H1 (cell line): ENCODE results near the gene TUBA1A. TPM values are rescaled to one million over a fixed set of nuclear protein-coding genes. Genes with fewer than 3 reads are reported as not detected.

Experiments used
- CTCF ChIA-PET: fragments of 300-600 bp; sonication (Branson Sonifier 250); formaldehyde crosslinking; loops from one replicate; lab custom pipeline; 2021; ENCODE audit not compliant: partially characterized antibody; lab: Charles Lee
- POLR2A ChIA-PET: fragments of 300-600 bp; sonication (Branson Sonifier 250); formaldehyde crosslinking; loops from one replicate; lab custom pipeline; 2021; ENCODE audit warnings: inconsistent platforms; ENCODE audit not compliant: partially characterized antibody; lab: Charles Lee
- DNase-seq, 2 experiments: peaks; one replicate each; pipeline versions ENCODE4 v3.0.0 to v3.0.0-alpha.2; 2010 to 2022; ENCODE audit warnings: low spot score in 2 of 2, low read depth in 1 of 2, mixed read lengths in 1 of 2
- FAIRE-seq: peaks from 2 replicates; lab custom pipeline; 2011; peaks lifted over from hg19 to GRCh38; lab: Jason Lieb, UNC
- H2AFZ ChIP-seq: 2 replicates; pipeline ENCODE4 v1.8.1; 2012; ENCODE audit warnings: low read length, inconsistent platforms
- H2AK5ac ChIP-seq: 2 replicates; pipeline ENCODE4 v1.6.1; 2013; ENCODE audit warnings: low read depth, low read length
- H2BK120ac ChIP-seq: replicated peaks from 2 replicates; pipeline ENCODE3; 2013; ENCODE audit warnings: low read depth, low read length, inconsistent platforms
- H2BK12ac ChIP-seq: 2 replicates; pipeline ENCODE4 v1.6.1; 2013; ENCODE audit warnings: low read depth, low read length
- H2BK15ac ChIP-seq: 2 replicates; pipeline ENCODE4 v1.6.1; 2013; ENCODE audit warnings: low read length
- H2BK20ac ChIP-seq: 2 replicates; pipeline ENCODE4 v1.6.1; 2013; ENCODE audit warnings: low read length
- H2BK5ac ChIP-seq: 2 replicates; pipeline ENCODE4 v1.6.1; 2013; ENCODE audit warnings: low read depth, low read length
- H3K14ac ChIP-seq: 2 replicates; pipeline ENCODE4 v1.6.1; 2013; ENCODE audit warnings: inconsistent platforms; ENCODE audit not compliant: insufficient read length
- H3K18ac ChIP-seq: 2 replicates; pipeline ENCODE4 v1.6.1; 2013; ENCODE audit warnings: low read length; ENCODE audit errors: extremely low read depth
- H3K23ac ChIP-seq: 2 replicates; pipeline ENCODE4 v1.6.1; 2013; ENCODE audit warnings: inconsistent platforms; ENCODE audit not compliant: insufficient read length
- H3K23me2 ChIP-seq: 2 replicates; pipeline ENCODE4 v1.6.1; 2013; ENCODE audit warnings: low read depth, low read length
- H3K27ac ChIP-seq: 2 replicates; pipeline ENCODE4 v1.6.1; 2011; ENCODE audit warnings: low read depth, low read length, inconsistent platforms
- H3K27me3 ChIP-seq, 4 experiments: replicated peaks in 1 of 4; 1 replicate in 1 of 4; 2 replicates in 3 of 4; pipeline versions ENCODE4 v1.6.1 to v1.8.1; 2011 to 2013; ENCODE audit warnings: low read length in 3 of 4, mild to moderate bottlenecking in 3 of 4, inconsistent platforms in 2 of 4, mixed read lengths in 2 of 4, moderate library complexity in 1 of 4; ENCODE audit not compliant: control insufficient read depth in 3 of 4, insufficient read depth in 3 of 4; ENCODE audit errors: extremely low read depth in 1 of 4
- H3K36me3 ChIP-seq, 4 experiments: 2 replicates each; pipeline versions ENCODE4 v1.6.1 to v1.8.1; 2011 to 2013; ENCODE audit warnings: mild to moderate bottlenecking in 4 of 4, low read length in 3 of 4, moderate library complexity in 2 of 4, control low read depth in 1 of 4, inconsistent platforms in 1 of 4; ENCODE audit not compliant: insufficient read depth in 4 of 4, control insufficient read depth in 2 of 4
- H3K4ac ChIP-seq: replicated peaks from 2 replicates; pipeline ENCODE3; 2013; ENCODE audit warnings: low read length, low read depth, mixed read lengths, inconsistent platforms; ENCODE audit not compliant: insufficient read length
- H3K4me1 ChIP-seq, 4 experiments: replicated peaks in 1 of 4; 1 replicate in 1 of 4; 2 replicates in 3 of 4; pipeline versions ENCODE4 v1.6.1 to v1.8.1; 2011 to 2013; ENCODE audit warnings: low read length in 3 of 4, inconsistent platforms in 2 of 4, mixed read lengths in 1 of 4; ENCODE audit not compliant: insufficient read depth in 4 of 4, control insufficient read depth in 3 of 4
- H3K4me2 ChIP-seq, 2 experiments: 2 replicates each; pipeline versions ENCODE4 v1.6.1 to v1.8.1; 2011 to 2013; ENCODE audit warnings: low read depth in 2 of 2, low read length in 2 of 2, control low read depth in 1 of 2, inconsistent platforms in 1 of 2, mild to moderate bottlenecking in 1 of 2; ENCODE audit not compliant: insufficient read depth in 1 of 2
- H3K4me3 ChIP-seq, 4 experiments: fragments of 200-600, 300-600 bp in 1 of 4; sonication (generic), shearing (Covaris generic), sonication (Bioruptor Twin) in 1 of 4; 2 replicates each; pipeline versions ENCODE4 v1.5.1 to v1.8.1; 2011 to 2016; ENCODE audit warnings: low read length in 4 of 4, low read depth in 3 of 4, control low read depth in 2 of 4, inconsistent platforms in 2 of 4, mild to moderate bottlenecking in 2 of 4, mixed read lengths in 1 of 4, moderate library complexity in 1 of 4; ENCODE audit not compliant: insufficient read depth in 2 of 4; ENCODE audit errors: extremely low read depth in 1 of 4
- H3K56ac ChIP-seq: replicated peaks from 2 replicates; pipeline ENCODE3; 2013; ENCODE audit warnings: low read depth, mild to moderate bottlenecking, mixed read lengths, low read length, inconsistent platforms; ENCODE audit not compliant: insufficient read length
- H3K79me1 ChIP-seq: 2 replicates; pipeline ENCODE4 v1.6.1; 2013; ENCODE audit warnings: low read depth, low read length, control low read depth
- H3K79me2 ChIP-seq, 2 experiments: 2 replicates each; pipeline versions ENCODE4 v1.6.1 to v1.8.1; 2012 to 2013; ENCODE audit warnings: low read length in 2 of 2, mild to moderate bottlenecking in 2 of 2, inconsistent platforms in 1 of 2; ENCODE audit not compliant: insufficient read depth in 2 of 2, control insufficient read depth in 1 of 2
- H3K9ac ChIP-seq, 4 experiments: replicated peaks in 1 of 4; 1 replicate in 1 of 4; 2 replicates in 3 of 4; pipeline versions ENCODE4 v1.6.1 to v1.8.1; 2011 to 2013; ENCODE audit warnings: low read depth in 3 of 4, low read length in 3 of 4, control low read depth in 2 of 4, mild to moderate bottlenecking in 2 of 4, moderate library complexity in 2 of 4, inconsistent platforms in 1 of 4; ENCODE audit errors: extremely low read depth in 1 of 4
- H3K9me3 ChIP-seq, 2 experiments: 2 replicates each; pipeline versions ENCODE4 v1.6.1 to v1.8.1; 2012 to 2013; ENCODE audit warnings: mild to moderate bottlenecking in 2 of 2, moderate library complexity in 2 of 2, control low read depth in 1 of 2, inconsistent platforms in 1 of 2, low read depth in 1 of 2, low read length in 1 of 2, mixed read lengths in 1 of 2; ENCODE audit not compliant: insufficient read depth in 2 of 2
- H4K20me1 ChIP-seq, 2 experiments: replicated peaks in 1 of 2; 2 replicates each; pipeline versions ENCODE3 to v1.8.1; 2011 to 2013; ENCODE audit warnings: inconsistent platforms in 2 of 2, low read length in 2 of 2, mild to moderate bottlenecking in 1 of 2; ENCODE audit not compliant: insufficient read depth in 2 of 2, control insufficient read depth in 1 of 2
- H4K5ac ChIP-seq: 2 replicates; pipeline ENCODE4 v1.6.1; 2013; ENCODE audit warnings: low read length, low read depth, mixed read lengths, inconsistent platforms; ENCODE audit not compliant: insufficient read length
- H4K8ac ChIP-seq: 2 replicates; pipeline ENCODE4 v1.8.0; 2013; ENCODE audit warnings: mild to moderate bottlenecking, moderate library complexity, low read length, inconsistent platforms; ENCODE audit not compliant: insufficient read depth; ENCODE audit errors: extremely low read depth
- H4K91ac ChIP-seq: replicated peaks from 2 replicates; pipeline ENCODE3; 2013; ENCODE audit warnings: low read length, mixed read lengths, inconsistent platforms; ENCODE audit not compliant: insufficient read length
- CBX5 ChIP-seq: fragments of 300-800, 300-1000 bp; sonication (generic); IDR thresholded peaks from 2 replicates; pipeline ENCODE4 v1.7.1; 2016; ENCODE audit warnings: antibody characterized with exemption, low read length, low read depth
- CHD1 ChIP-seq: IDR thresholded peaks from 2 replicates; pipeline ENCODE4 v1.6.1; 2012; ENCODE audit warnings: low read depth, low read length, improper control_type of control experiment
- CHD2 ChIP-seq: IDR thresholded peaks from 2 replicates; pipeline ENCODE4 v1.6.1; 2012; ENCODE audit warnings: low read length, improper control_type of control experiment
- EGR1 ChIP-seq: IDR thresholded peaks from 2 replicates; pipeline ENCODE4 v1.6.1; 2011; ENCODE audit warnings: low read depth, low read length, borderline replicate concordance
- KDM1A ChIP-seq: fragments of 200-600, 300-600 bp; sonication (generic); IDR thresholded peaks from 2 replicates; pipeline ENCODE4 v1.7.1; 2016; ENCODE audit warnings: mild to moderate bottlenecking, low read length, borderline replicate concordance
- RBBP5 ChIP-seq: IDR thresholded peaks from 2 replicates; pipeline ENCODE4 v1.7.1; 2012; ENCODE audit warnings: low read depth, mild to moderate bottlenecking, inconsistent platforms, low read length, moderate library complexity, borderline replicate concordance
- SP1 ChIP-seq: IDR thresholded peaks from 2 replicates; pipeline ENCODE4 v1.6.1; 2011; ENCODE audit warnings: low read depth, low read length
- ZNF274 ChIP-seq: IDR thresholded peaks from 2 replicates; pipeline ENCODE4 v1.7.0; 2012; ENCODE audit warnings: low read length, borderline replicate concordance; ENCODE audit errors: extremely low read depth
- WGBS, 2 experiments: shearing (Covaris generic) in 1 of 2; methylation state at CpG; one replicate each; pipeline versions ENCODE4 v1.1.6 to v1.1.7; 2013 to 2015; ENCODE audit warnings: low lambda C conversion rate in 2 of 2, mixed read lengths in 2 of 2, inconsistent platforms in 1 of 2, low coverage in 1 of 2, missing lambda C conversion rate in 1 of 2; ENCODE audit not compliant: insufficient replicate concordance in 2 of 2, insufficient coverage in 1 of 2, insufficient read length in 1 of 2; ENCODE audit errors: extremely low coverage in 1 of 2, missing lambda C conversion rate in 1 of 2; 5-methylcytosine and 5-hydroxymethylcytosine counted together
- polyA plus RNA-seq, 7 experiments: library from polyadenylated mRNA; depleted of rRNA in 3 of 7; stranded (reverse) in 5 of 7; unstranded in 2 of 7; fragments of >200 nt in 5 of 7; fragments of 200-250 nt in 2 of 7; gene quantifications; 1 replicate in 5 of 7; 2 replicates in 1 of 7; 4 replicates in 1 of 7; pipeline versions ENCODE4 v1.2.1 to v1.2.3, GENCODE V29; 2011 to 2013; ENCODE audit warnings: missing spikeins in 2 of 7, mixed read lengths in 2 of 7
- total RNA-seq: library from RNA; stranded (reverse); fragmentation: NEBNext Ultra II Directional; extraction: Animal tissue kit (Norgen Biotek cat#: 25700); gene quantifications from 2 replicates; pipeline ENCODE4 v1.2.1, GENCODE V29; 2021

TUBA1A gene
- total and polyA plus RNA-seq, 2 of the 8 experiments (the other 6 are each of a cell fraction or from before 2014, with no cell fraction given) = 283 to 1,018 TPM

DNA sequence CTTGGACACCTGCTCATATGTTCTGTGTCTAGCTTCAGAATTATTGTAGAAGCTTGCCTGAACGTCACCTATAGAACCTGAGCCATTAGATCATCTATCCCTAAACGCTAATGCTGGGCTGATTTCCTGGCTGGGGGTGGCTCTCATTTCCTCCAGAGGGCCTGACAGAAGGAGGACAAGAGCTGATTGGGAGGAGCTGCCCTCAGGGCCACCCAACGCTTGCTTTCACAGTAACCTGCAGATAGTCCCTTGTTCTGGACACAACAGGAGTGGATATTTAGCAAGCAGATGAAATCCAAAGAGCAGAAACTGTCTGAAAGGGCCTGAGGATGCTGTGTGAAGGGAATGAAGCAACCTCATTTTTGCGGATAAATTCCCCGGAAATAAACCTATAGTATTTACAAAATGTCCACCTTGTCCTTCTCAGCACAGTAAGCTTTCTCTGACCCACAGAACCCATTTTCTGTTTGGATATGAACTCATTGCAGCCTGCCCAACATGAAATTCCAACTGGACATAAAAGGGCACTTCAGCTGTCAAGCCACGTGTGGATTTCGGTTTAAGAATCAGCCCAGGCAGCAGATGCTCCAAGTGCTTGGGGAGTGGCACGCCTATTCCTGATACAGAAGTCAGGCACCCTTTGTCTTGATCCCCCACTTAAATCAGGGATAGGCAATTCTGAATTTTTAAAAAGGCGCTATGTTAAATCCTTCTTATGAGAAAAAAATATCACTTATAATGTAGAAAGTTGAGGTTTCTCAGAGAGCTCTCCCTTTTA lies 43.2 kb upstream of the TUBA1A start:
- ChIA-PET POLR2A (interaction anchor here (0.6 to 2.4 kb wide), 6 partner anchors 9 to 347 kb away, joined by 3 to 17 read pairs (median 5); partner anchors contain the start of genes TUBA1B and TUBA1C), CTCF (interaction anchor here (0.8 to 3.8 kb wide), 12 partner anchors 8 to 168 kb away, joined by 3 to 34 read pairs (median 3); partner anchors contain the start of genes PRPH and TUBA1B)
- Histone ChIP-seq H4K8ac (no peak overlapping the region), H3K4me2 (no peak overlapping the region; a peak in 1 of 4 replicates), H3K36me3 (no peaks in the 10 kb centered on the region), H2AFZ (0 out of 2 replicates have a peak overlapping the region, but pooled peaks have one; percentile 92), H3K27ac (no peak overlapping the region), H2BK120ac (no peak overlapping the region), H2AK5ac (no peak overlapping the region), H4K5ac (no peak overlapping the region), H3K18ac (no peak overlapping the region), H2BK12ac (peak overlapping the region; percentile 0; the same call in 1 of the 2 replicates), H3K27me3 (peaks cover 0 to 2% (median 0%) of the 10 kb centered on the region in 4 experiments; a peak in 2 of 7 replicates), H3K79me1 (no peaks in the 10 kb centered on the region), H3K4ac (no peak overlapping the region), H2BK15ac (no peak overlapping the region), H4K20me1 (no peaks in the 10 kb centered on the region), H3K23ac (no peak overlapping the region), H3K4me3 (no peak overlapping the region), H2BK5ac (no peak overlapping the region), H4K91ac (no peak overlapping the region), H3K79me2 (no peaks in the 10 kb centered on the region), H3K56ac (no peak overlapping the region), H3K9me3 (no peaks in the 10 kb centered on the region), H3K23me2 (no peaks in the 10 kb centered on the region), H3K4me1 (peaks cover 3 to 13% (median 7%) of the 10 kb centered on the region in 4 experiments), H3K14ac (no peak overlapping the region), H2BK20ac (no peak overlapping the region), H3K9ac (no peak overlapping the region)
- TF ChIP-seq EGR1 (no peak), CHD1 (no peak), ZNF274 (no peak), CBX5 (no peak), KDM1A (no peak), SP1 (no peak), CHD2 (no peak), RBBP5 (no peak)
- FAIRE-seq (no peak), DNase-seq (no peak)
- WGBS, 2 experiments = 77% methylated on average over 9 of the region's 9 CpGs; no CpG with 5 or more reads in 1 of the 2 experiments
